C4-2B (cell line): ENCODE measurements around the gene RUNX3.

Experiments
- ZFX ChIP-seq: fragments of 450-650 bp; IDR thresholded peaks from 2 replicates; pipeline ENCODE4 v1.6.1; 2017
- TF ChIP-seq, protein P1 (sequence below): fragments of 450-650 bp; conservative IDR thresholded peaks from 2 replicates; pipeline ENCODE4 v1.5.1; 2017; ENCODE audit warnings: mild to moderate bottlenecking

DNA sequence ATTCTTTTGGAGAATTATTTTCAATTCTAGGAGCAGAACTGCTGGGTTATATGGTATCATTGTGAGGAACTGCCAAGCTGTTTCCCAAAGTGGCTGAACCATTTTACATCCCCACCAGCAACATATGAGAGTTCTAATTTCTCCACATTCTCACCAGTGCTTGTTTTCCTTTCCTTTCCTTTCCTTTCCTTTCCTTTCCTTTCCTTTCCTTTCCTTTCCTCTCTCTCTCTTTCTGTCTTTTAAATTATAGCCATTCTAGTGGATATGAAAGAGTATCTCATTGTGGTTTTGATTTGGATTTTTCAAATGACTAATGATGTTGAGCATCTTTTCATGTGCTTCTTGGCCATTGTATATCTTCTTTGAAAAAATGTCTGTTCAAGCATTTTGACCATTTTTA, 45.3 kb downstream of the RUNX3 start:
- TF ChIP-seq, protein P1, sequence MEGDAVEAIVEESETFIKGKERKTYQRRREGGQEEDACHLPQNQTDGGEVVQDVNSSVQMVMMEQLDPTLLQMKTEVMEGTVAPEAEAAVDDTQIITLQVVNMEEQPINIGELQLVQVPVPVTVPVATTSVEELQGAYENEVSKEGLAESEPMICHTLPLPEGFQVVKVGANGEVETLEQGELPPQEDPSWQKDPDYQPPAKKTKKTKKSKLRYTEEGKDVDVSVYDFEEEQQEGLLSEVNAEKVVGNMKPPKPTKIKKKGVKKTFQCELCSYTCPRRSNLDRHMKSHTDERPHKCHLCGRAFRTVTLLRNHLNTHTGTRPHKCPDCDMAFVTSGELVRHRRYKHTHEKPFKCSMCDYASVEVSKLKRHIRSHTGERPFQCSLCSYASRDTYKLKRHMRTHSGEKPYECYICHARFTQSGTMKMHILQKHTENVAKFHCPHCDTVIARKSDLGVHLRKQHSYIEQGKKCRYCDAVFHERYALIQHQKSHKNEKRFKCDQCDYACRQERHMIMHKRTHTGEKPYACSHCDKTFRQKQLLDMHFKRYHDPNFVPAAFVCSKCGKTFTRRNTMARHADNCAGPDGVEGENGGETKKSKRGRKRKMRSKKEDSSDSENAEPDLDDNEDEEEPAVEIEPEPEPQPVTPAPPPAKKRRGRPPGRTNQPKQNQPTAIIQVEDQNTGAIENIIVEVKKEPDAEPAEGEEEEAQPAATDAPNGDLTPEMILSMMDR, result no peak
- no peak for TF ChIP-seq ZFX
